ENCODE data around the gene DNLZ.

Gene DNLZ

GRCh38 chr9:136396219-136396515 is 32.6 kb upstream of the DNLZ start:
- no peak for DNase-seq (ENCODE audit: low read depth in 2 of 2)

- DNase-seq (ENCODE audit: low read depth in 2 of 2) = no peak
Observed at GRCh38 chr9:136395345-136396218, 32.0 kb upstream of the DNLZ start.

DNA sequence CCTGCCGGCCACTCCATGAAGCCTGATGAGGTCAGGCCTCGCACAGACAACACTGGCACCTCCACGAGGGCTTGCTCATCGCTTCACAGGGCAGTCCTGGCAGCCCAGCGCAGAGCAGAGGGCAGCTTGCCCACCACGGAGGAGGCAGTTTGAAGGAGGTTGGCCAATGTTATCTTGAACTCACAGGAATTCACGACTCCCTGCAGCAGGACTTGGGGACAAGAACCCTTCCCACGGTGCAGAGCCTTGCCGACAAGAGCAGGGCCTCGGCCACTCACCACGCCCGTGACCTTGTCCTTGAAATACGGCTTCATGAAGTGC is 31.4 kb upstream of the DNLZ start:
- no peak for DNase-seq (ENCODE audit: low read depth in 2 of 2)

GRCh38 chr9:136394312-136395019 is 30.9 kb upstream of the DNLZ start:
- no peak for DNase-seq (ENCODE audit: low read depth in 2 of 2)

DNA sequence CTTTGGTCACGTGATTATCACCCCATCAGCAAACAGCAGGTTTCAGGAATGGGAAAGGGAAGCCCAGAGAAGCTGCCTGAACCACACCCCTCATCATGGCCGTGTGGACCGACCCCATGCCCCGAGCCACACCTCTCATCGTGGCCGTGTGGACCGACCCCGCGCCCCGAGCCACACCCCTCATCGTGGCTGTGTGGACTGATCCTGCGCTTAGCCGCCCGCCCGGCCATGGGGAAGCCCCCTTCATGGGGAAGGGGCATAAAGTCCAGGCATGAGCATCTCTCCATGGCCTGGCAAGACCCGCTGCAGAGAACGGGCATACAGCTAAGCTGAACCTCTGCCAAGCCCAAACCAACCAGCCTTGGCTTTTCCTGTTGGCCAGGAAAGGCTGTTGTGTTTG is 30.0 kb upstream of the DNLZ start:
- DNase-seq (ENCODE audit: low read depth in 2 of 2) = no peak

GRCh38 chr9:136392538-136393449 is 29.2 kb upstream of the DNLZ start:
- no peak for DNase-seq (ENCODE audit: low read depth in 2 of 2)

GRCh38 chr9:136391737-136392537 is 28.4 kb upstream of the DNLZ start:
- DNase-seq (ENCODE audit: low read depth in 2 of 2) = no peak

GRCh38 chr9:136389396-136389795 is 25.9 kb upstream of the DNLZ start:
- no peak for DNase-seq (ENCODE audit: low read depth in 2 of 2)

DNA sequence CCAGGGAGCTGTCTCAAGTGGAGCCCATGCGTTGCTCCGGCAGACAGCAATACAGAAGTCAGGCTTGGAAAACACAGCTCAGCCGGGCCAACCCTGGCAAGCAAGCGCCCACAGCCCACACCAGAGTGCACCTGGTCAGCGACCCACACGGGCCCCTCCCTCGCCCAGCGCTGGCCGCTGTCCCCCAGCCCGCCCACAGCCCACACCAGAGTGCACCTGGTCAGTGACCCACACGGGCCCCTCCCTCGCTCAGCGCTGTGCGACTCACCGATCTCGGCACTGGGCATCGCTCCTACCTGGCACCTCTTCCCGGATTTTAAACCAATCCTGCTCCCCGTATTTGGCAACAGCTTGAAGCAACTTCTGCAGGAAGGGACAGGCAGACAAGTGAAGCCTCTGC is 23.7 kb upstream of the DNLZ start:
- no peak for DNase-seq (ENCODE audit: low read depth in 2 of 2)

DNA sequence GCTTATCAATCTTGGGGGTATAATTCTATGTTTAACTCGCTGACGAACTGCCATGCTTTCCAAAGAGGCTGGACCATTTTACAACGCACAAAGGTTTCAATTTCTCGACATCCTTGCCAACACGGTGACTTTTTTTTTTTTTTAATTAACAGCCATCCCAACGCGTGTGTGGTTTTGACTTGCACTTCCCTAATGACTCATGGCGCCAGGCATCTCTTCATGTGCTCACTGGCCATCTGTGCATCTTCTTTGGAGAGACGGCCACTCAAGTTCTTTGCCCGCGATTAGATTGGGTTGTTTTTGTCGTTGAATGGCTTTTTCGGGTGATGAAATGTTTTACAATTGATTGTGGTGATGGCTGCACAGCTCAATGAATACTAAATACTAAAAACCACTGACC is 22.5 kb upstream of the DNLZ start:
- no peak for DNase-seq (ENCODE audit: low read depth in 2 of 2)

DNA sequence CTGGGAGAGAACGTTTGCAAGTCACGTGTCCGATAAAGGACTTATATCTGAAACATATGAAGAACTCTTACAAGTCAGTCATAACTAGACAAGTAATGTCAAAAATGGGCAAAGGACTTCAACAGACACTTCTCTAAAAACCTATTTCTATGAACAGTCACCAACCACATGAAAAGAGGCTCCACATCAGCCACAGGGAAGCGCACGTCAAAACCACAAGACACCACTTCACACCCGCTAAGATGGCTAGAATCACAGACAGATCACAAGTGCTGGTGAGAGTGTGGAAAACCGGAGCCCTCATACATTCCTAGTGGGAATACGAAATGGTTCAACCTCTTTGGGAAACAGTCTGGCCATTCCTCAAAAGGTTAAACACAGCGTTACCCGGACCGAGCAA is 21.5 kb upstream of the DNLZ start:
- no peak for DNase-seq (ENCODE audit: low read depth in 2 of 2)

GRCh38 chr9:136383436-136383835 is 19.9 kb upstream of the DNLZ start:
- DNase-seq (ENCODE audit: low read depth in 2 of 2) = no peak

GRCh38 chr9:136381966-136382513 is 18.5 kb upstream of the DNLZ start:
- no peak for DNase-seq (ENCODE audit: low read depth in 2 of 2)

- DNase-seq (ENCODE audit: low read depth in 2 of 2) = no peak
Observed at GRCh38 chr9:136381311-136381710, 17.8 kb upstream of the DNLZ start.

- no peak for DNase-seq (ENCODE audit: low read depth in 2 of 2)
Observed at GRCh38 chr9:136380381-136380780, 16.8 kb upstream of the DNLZ start.

DNA sequence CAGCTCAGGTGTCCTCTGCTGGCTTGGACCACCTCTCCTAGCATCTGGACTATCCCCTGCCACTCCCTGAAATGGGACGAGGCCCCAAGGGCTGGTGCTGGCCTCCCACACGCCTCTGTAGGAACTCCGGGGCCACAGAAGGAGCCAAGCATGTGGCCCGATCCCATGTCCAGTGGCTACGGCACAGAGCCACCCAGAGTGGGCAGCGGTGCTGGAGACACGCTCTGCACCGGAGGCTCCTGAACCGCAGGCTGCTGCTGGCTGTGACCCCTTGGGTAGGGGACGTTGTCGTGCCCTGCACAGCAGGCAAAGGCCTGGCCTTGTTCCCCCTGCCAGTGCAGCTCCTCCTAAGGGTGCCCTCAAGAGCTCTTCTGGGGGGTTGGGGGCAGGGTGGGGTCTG is 16.3 kb upstream of the DNLZ start:
- no peak for DNase-seq (ENCODE audit: low read depth in 2 of 2)

DNA sequence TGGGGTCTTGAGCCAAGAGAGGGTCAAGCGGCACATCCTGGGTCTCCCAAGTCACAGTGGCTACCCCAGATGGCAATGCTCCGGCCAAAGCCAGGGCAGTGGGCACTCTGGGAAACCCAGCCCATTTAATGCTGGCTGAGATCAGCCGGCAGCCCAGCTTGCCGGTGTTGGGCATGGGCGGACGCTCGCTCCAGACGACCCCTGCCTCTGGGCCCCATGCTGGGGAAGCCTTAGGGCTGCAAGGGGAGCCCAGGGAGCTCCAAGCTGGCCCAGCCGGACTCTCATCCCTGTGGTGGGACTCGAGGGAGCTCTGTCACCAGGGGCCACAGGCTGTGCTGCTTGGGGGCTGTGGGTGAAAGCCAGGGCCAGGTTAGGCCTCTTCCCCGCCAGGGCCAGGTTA is 15.9 kb upstream of the DNLZ start:
- DNase-seq (ENCODE audit: low read depth in 2 of 2) = no peak

GRCh38 chr9:136379003-136379287 is 15.4 kb upstream of the DNLZ start:
- DNase-seq (ENCODE audit: low read depth in 2 of 2) = no peak

- DNase-seq (ENCODE audit: low read depth in 2 of 2) = no peak
Observed at GRCh38 chr9:136378170-136379002, 14.8 kb upstream of the DNLZ start.

GRCh38 chr9:136377341-136378169 is 14.0 kb upstream of the DNLZ start:
- no peak for DNase-seq (ENCODE audit: low read depth in 2 of 2)
